Endothelial cell of umbilical vein (primary cell): ENCODE measurements around the gene TTLL9. TPM values are rescaled to one million over a fixed set of nuclear protein-coding genes. Genes with fewer than 3 reads are reported as not detected.

ENCODE experiments used
- BruUV-seq: library from RNA; stranded (reverse); fragments of 400-500 nt; replicated peaks from 2 replicates; lab custom pipeline; 2021; lab: Mats Ljungman, UMichigan
- CTCF ChIA-PET: fragments of 300-600, 350-600 bp; sonication (Branson Sonifier 250); formaldehyde crosslinking; loops from one replicate; lab custom pipeline; 2021; ENCODE audit warnings: antibody characterized with exemption, inconsistent platforms; lab: Charles Lee
- POLR2A ChIA-PET: fragments of 300-600, 350-600 bp; sonication (Branson Sonifier 250); formaldehyde crosslinking; loops from one replicate; lab custom pipeline; 2021; ENCODE audit warnings: antibody characterized with exemption, inconsistent platforms; lab: Charles Lee
- DNase-seq: peaks from one replicate; pipeline ENCODE4 v3.0.0-alpha.2; 2011; ENCODE audit warnings: low read depth, low spot score
- FAIRE-seq: peaks from 2 replicates; lab custom pipeline; 2011; peaks lifted over from hg19 to GRCh38; lab: Jason Lieb, UNC
- H2AFZ ChIP-seq: 2 replicates; pipeline ENCODE4 v1.6.0; 2012; ENCODE audit warnings: low read depth, low read length, control low read depth, inconsistent platforms
- H3K27ac ChIP-seq: 2 replicates; pipeline ENCODE4 v1.5.1; 2011; ENCODE audit warnings: low read depth, mild to moderate bottlenecking, control low read depth, low read length, moderate library complexity; ENCODE audit not compliant: insufficient read depth
- H3K27me3 ChIP-seq, 2 experiments: 2 replicates each; pipeline versions ENCODE4 v1.6.0 to v1.6.1; 2011; ENCODE audit warnings: low read length in 2 of 2, mixed read lengths in 1 of 2; ENCODE audit not compliant: control insufficient read depth in 2 of 2, insufficient read depth in 2 of 2
- H3K36me3 ChIP-seq, 2 experiments: 2 replicates in 1 of 2; 3 replicates in 1 of 2; pipeline ENCODE4 v1.5.1; 2011; ENCODE audit warnings: low read length in 2 of 2, mild to moderate bottlenecking in 1 of 2, moderate library complexity in 1 of 2; ENCODE audit not compliant: control insufficient read depth in 2 of 2, insufficient read depth in 2 of 2; ENCODE audit errors: extremely low read depth in 1 of 2
- H3K4me1 ChIP-seq: 3 replicates; pipeline ENCODE4 v1.5.1; 2011; ENCODE audit warnings: mild to moderate bottlenecking, low read length; ENCODE audit not compliant: control insufficient read depth, insufficient read depth; ENCODE audit errors: extremely low read depth
- H3K4me2 ChIP-seq: 2 replicates; pipeline ENCODE4 v1.6.1; 2011; ENCODE audit warnings: low read length, control low read depth, mixed read lengths; ENCODE audit not compliant: insufficient read depth
- H3K4me3 ChIP-seq, 3 experiments: fragments of 200-600 bp in 1 of 3; sonication (generic), shearing (Covaris generic) in 1 of 3; replicated peaks in 1 of 3; 2 replicates each; pipeline ENCODE4 v1.5.1; 2011 to 2016; ENCODE audit warnings: control low read depth in 3 of 3, low read length in 3 of 3, mild to moderate bottlenecking in 2 of 3, inconsistent platforms in 1 of 3, low read depth in 1 of 3, moderate library complexity in 1 of 3; ENCODE audit not compliant: insufficient read depth in 1 of 3
- H3K79me2 ChIP-seq: 2 replicates; pipeline ENCODE4 v1.6.0; 2012; ENCODE audit warnings: low read length, inconsistent platforms; ENCODE audit not compliant: control insufficient read depth, insufficient read depth
- H3K9ac ChIP-seq: replicated peaks from 2 replicates; pipeline ENCODE3; 2011; ENCODE audit warnings: low read length, control low read depth; ENCODE audit not compliant: insufficient read depth; ENCODE audit errors: extremely low read depth
- H3K9me1 ChIP-seq: replicated peaks from 3 replicates; pipeline ENCODE4 v1.6.0; 2011; ENCODE audit warnings: mild to moderate bottlenecking, low read length; ENCODE audit not compliant: control insufficient read depth, insufficient read depth; ENCODE audit errors: extremely low read depth
- H3K9me3 ChIP-seq: replicated peaks from 2 replicates; pipeline ENCODE4 v1.5.1; 2012; ENCODE audit warnings: low read length, inconsistent platforms; ENCODE audit not compliant: control insufficient read depth, insufficient read depth
- H4K20me1 ChIP-seq: replicated peaks from 2 replicates; pipeline ENCODE3; 2011; ENCODE audit warnings: mild to moderate bottlenecking, low read length; ENCODE audit not compliant: control insufficient read depth, insufficient read depth; ENCODE audit errors: extremely low read depth
- EZH2 ChIP-seq: IDR thresholded peaks from 2 replicates; pipeline ENCODE4 v1.6.1; 2012; ENCODE audit warnings: borderline replicate concordance, low read depth, mild to moderate bottlenecking, moderate library complexity, low read length, inconsistent platforms; ENCODE audit not compliant: severe bottlenecking
- FOS ChIP-seq: IDR thresholded peaks from 2 replicates; pipeline ENCODE4 v1.6.1; 2011; ENCODE audit warnings: mild to moderate bottlenecking, low read length, moderate library complexity, borderline replicate concordance; ENCODE audit not compliant: insufficient read depth
- GATA2 ChIP-seq: IDR thresholded peaks from 2 replicates; pipeline ENCODE4 v1.7.0; 2011; ENCODE audit warnings: low read depth, mild to moderate bottlenecking, moderate library complexity, mixed read lengths, low read length; ENCODE audit not compliant: insufficient read length, insufficient read depth
- JUN ChIP-seq: IDR thresholded peaks from 2 replicates; pipeline ENCODE4 v1.6.1; 2011; ENCODE audit warnings: borderline replicate concordance, low read depth; ENCODE audit not compliant: insufficient read length, insufficient read depth
- MYC ChIP-seq: IDR thresholded peaks from one replicate; pipeline ENCODE4 v1.6.1; 2011; ENCODE audit warnings: mild to moderate bottlenecking, low read depth, low read length
- POLR2A ChIP-seq: IDR thresholded peaks from 2 replicates; pipeline ENCODE4 v1.6.1; 2012; ENCODE audit warnings: low read depth, mild to moderate bottlenecking, control low read depth, low read length
- POLR2AphosphoS5 ChIP-seq: IDR thresholded peaks from 2 replicates; pipeline ENCODE4 v1.6.1; 2012; ENCODE audit warnings: low read depth, mild to moderate bottlenecking, control low read depth, low read length, moderate library complexity; ENCODE audit not compliant: insufficient read depth
- dilution Hi-C: fragments of 300-500 bp; cut with MboI; formaldehyde crosslinking; loops from one replicate; pipeline ENCODE4 v1.15.0; 2019; ENCODE audit warnings: low sequenced_read_pairs; ENCODE audit not compliant: extremely low pct_ligation_motif_present
- intact Hi-C: fragments of 100-400 bp; cut with micrococcal nuclease; formaldehyde crosslinking; loops from one replicate; pipeline ENCODE4 v1.10.0; 2022
- polyA plus RNA-seq, 4 experiments: library from polyadenylated mRNA; depleted of rRNA in 3 of 4; stranded (reverse) in 3 of 4; unstranded in 1 of 4; fragments of >200 nt; gene quantifications; 2 replicates each; pipeline versions ENCODE4 v1.2.1 to v1.2.3, GENCODE V29; 2011 to 2012; ENCODE audit warnings: missing spikeins in 1 of 4
- total RNA-seq: library from RNA; stranded (reverse); gene quantifications from 2 replicates; pipeline ENCODE4 v1.2.3, GENCODE V29; 2021
- TF ChIP-seq, protein P1 (sequence below), 2 donors: IDR thresholded peaks; 1 replicate in 1 of 2; 2 replicates in 1 of 2; pipeline ENCODE4 v1.5.1; 2011; ENCODE audit warnings: low read length in 2 of 2, mild to moderate bottlenecking in 2 of 2, moderate library complexity in 2 of 2, control low read depth in 1 of 2, inconsistent platforms in 1 of 2, low read depth in 1 of 2; ENCODE audit not compliant: insufficient read depth in 1 of 2; ENCODE audit errors: extremely low read depth in 1 of 2
- TF ChIP-seq, protein P2 (sequence below): IDR thresholded peaks from 2 replicates; pipeline ENCODE4 v1.6.1; 2011; ENCODE audit not compliant: insufficient read depth, insufficient read length

TTLL9 gene
- total and polyA plus RNA-seq, 2 donors (not counting 3 experiments of a cell fraction or from before 2014, with no cell fraction given), result 0.03 TPM; not detected in 1

DNA sequence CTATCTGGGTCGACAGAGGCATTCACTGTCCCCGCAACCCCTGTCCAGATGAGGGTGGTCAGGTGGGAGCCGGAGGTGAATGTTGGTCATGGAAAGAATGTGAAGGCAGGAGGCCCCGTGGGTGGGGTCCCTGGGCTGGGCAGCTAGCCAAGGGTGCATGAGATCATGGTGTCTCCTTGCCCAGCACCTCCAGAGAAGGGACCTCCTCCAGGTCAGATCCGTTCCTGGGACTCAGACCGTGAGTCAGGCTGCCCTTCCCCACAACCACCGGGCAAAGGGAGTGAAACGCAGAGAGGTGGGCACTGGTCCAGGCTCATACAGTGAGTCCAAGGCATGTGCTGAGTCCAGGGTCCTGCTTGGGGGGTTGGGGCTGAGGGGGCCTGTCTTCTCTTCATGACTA lies 28.5 kb upstream of the TTLL9 start:
- Histone ChIP-seq H3K27ac (peak overlapping the region; percentile 64), H3K4me1 (peaks cover 41% of the 10 kb centered on the region), H3K9me1 (no peaks in the 10 kb centered on the region), H3K4me3 (no peak overlapping the region), H3K4me2 (peak overlapping the region; percentile 19), H2AFZ (no peak overlapping the region), H3K79me2 (no peaks in the 10 kb centered on the region), H3K36me3 (no peaks in the 10 kb centered on the region), H3K9ac (peak overlapping the region; percentile 41), H3K27me3 (no peaks in the 10 kb centered on the region), H3K9me3 (no peaks in the 10 kb centered on the region), H4K20me1 (no peaks in the 10 kb centered on the region)
- ChIA-PET POLR2A (no interaction called here), CTCF (interaction anchor here (1.4 to 18.2 kb wide), 3 partner anchors 14 to 189 kb away, joined by 4 to 619 read pairs (median 7); partner anchors contain the start of gene MYLK2)
- FAIRE-seq, result peak; percentile 84
- TF ChIP-seq, protein P1, sequence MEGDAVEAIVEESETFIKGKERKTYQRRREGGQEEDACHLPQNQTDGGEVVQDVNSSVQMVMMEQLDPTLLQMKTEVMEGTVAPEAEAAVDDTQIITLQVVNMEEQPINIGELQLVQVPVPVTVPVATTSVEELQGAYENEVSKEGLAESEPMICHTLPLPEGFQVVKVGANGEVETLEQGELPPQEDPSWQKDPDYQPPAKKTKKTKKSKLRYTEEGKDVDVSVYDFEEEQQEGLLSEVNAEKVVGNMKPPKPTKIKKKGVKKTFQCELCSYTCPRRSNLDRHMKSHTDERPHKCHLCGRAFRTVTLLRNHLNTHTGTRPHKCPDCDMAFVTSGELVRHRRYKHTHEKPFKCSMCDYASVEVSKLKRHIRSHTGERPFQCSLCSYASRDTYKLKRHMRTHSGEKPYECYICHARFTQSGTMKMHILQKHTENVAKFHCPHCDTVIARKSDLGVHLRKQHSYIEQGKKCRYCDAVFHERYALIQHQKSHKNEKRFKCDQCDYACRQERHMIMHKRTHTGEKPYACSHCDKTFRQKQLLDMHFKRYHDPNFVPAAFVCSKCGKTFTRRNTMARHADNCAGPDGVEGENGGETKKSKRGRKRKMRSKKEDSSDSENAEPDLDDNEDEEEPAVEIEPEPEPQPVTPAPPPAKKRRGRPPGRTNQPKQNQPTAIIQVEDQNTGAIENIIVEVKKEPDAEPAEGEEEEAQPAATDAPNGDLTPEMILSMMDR (IDR thresholded peaks at IDR 0.05; ENCODE audit: extremely low read depth in 1 of 2, insufficient read depth in 1 of 2, low read depth in 1 of 2, low read length in 2 of 2), result no peak
- peak; percentile 38 for TF ChIP-seq FOS
- intact Hi-C loops (loop anchor here (1.0 kb wide), 1 partner anchor 19 kb away; no protein-coding TSS in a partner anchor), dilution Hi-C loops (no loop called here)
- DNase-seq, result peak; percentile 63
- BruUV-seq, result no TSS peak

DNA sequence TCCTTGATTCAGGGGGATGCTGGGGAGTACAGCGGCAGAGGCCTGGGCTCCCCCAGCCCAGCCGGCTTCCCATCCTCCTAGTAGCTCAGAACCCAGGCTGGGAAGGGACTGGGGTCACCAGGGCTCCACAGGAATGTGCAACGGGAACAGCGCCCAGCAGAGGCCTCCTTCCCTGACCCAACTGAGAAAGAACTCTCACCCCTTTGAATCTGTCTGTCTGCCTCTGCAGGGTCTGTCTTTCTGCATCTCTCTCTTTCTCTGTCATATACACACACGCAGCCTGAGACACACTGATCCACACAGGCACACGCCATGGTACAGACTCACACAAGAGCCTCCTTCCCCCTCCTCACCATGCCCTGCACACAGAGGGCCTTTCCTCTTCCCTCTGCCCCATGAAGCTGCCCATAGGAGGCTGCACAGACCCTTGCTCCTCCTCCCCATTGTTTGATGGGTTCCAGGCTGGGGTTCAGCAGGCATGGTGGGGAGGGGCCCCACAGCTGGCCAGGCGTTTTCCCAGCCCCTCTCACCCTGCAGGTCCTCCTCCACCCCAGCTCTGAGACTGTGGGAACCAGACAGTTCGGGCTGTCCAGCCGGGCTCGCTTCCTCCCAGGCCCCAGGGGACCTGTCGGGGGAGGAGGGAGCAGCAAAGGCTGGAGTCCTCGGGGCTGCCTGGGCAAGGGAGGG lies 27.8 kb upstream of the TTLL9 start:
- H3K9me1 ChIP-seq, result no peaks in the 10 kb centered on the region
- no peaks in the 10 kb centered on the region for H4K20me1 ChIP-seq
- intact Hi-C loops (loop anchor here (1.0 kb wide), 1 partner anchor 19 kb away; no protein-coding TSS in a partner anchor), dilution Hi-C loops (no loop called here)
- H3K79me2 ChIP-seq, result no peaks in the 10 kb centered on the region
- FAIRE-seq, result no peak
- H3K27me3 ChIP-seq, result no peaks in the 10 kb centered on the region
- peak overlapping the region; percentile 64 for H3K27ac ChIP-seq
- no TSS peak for BruUV-seq
- peaks cover 34% of the 10 kb centered on the region for H3K4me1 ChIP-seq
- H3K4me2 ChIP-seq, result peak overlapping the region; percentile 19
- peak overlapping the region; percentile 15 for H2AFZ ChIP-seq
- ChIA-PET CTCF (interaction anchor here (1.0 to 18.2 kb wide), 5 partner anchors 10 to 188 kb away, joined by 3 to 619 read pairs (median 4); partner anchors contain the start of genes MYLK2 and PDRG1), POLR2A (no interaction called here)
- no peaks in the 10 kb centered on the region for H3K9me3 ChIP-seq
- no peaks in the 10 kb centered on the region for H3K36me3 ChIP-seq
- no peak overlapping the region for H3K4me3 ChIP-seq
- TF ChIP-seq JUN (no peak), POLR2AphosphoS5 (no peak), FOS (no peak), POLR2A (no peak), GATA2 (no peak), EZH2 (no peak), MYC (no peak)
- TF ChIP-seq, protein P2, sequence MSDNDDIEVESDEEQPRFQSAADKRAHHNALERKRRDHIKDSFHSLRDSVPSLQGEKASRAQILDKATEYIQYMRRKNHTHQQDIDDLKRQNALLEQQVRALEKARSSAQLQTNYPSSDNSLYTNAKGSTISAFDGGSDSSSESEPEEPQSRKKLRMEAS, result no peak
- TF ChIP-seq, protein P1 (IDR thresholded peaks at IDR 0.05; ENCODE audit: extremely low read depth in 1 of 2, insufficient read depth in 1 of 2, low read depth in 1 of 2, low read length in 2 of 2), result no peak
- DNase-seq, result peak; percentile 44
- peak overlapping the region; percentile 41 for H3K9ac ChIP-seq
